Activated naive CD8-positive, alpha-beta T cell treated with anti-CD3 and anti-CD28 coated beads for 36 hours (primary cell): ENCODE results near the gene ANGPTL1. TPM values are rescaled to one million over a fixed set of nuclear protein-coding genes. Genes with fewer than 3 reads are reported as not detected.
A peak's percentile ranks its signal among the peaks of the same experiment; 100 is the strongest.
"Not testable (repeated sequence)": the region's sequence is repeated elsewhere in the genome, so short reads cannot be mapped to it uniquely, and the experiment has no call there.

Experiments used
- DNase-seq: peaks from one replicate; pipeline ENCODE4 v3.0.0; 2021
- H3K27ac Mint-ChIP-seq: one replicate; pipeline ENCODE4 v1.8.0; 2022; ENCODE audit warnings: mild to moderate bottlenecking, moderate library complexity, mixed read lengths
- H3K27me3 Mint-ChIP-seq: one replicate; pipeline ENCODE4 v1.8.0; 2022; ENCODE audit warnings: mild to moderate bottlenecking, mixed read lengths
- H3K36me3 Mint-ChIP-seq: one replicate; pipeline ENCODE4 v1.8.0; 2021; ENCODE audit warnings: mild to moderate bottlenecking, mixed read lengths
- H3K4me1 Mint-ChIP-seq: one replicate; pipeline ENCODE4 v1.8.0; 2021; ENCODE audit warnings: mixed read lengths
- H3K4me3 Mint-ChIP-seq: one replicate; pipeline ENCODE4 v1.8.0; 2022; ENCODE audit warnings: mild to moderate bottlenecking, moderate library complexity, mixed read lengths
- H3K9me3 Mint-ChIP-seq: one replicate; pipeline ENCODE4 v1.8.0; 2022; ENCODE audit warnings: mixed read lengths
- total RNA-seq, 2 experiments: library from RNA; stranded (reverse); gene quantifications; one replicate each; pipeline ENCODE4 v1.2.3, GENCODE V29; 2021

The ANGPTL1 gene
- total RNA-seq, 2 experiments from 2014 or later = not detected

DNA sequence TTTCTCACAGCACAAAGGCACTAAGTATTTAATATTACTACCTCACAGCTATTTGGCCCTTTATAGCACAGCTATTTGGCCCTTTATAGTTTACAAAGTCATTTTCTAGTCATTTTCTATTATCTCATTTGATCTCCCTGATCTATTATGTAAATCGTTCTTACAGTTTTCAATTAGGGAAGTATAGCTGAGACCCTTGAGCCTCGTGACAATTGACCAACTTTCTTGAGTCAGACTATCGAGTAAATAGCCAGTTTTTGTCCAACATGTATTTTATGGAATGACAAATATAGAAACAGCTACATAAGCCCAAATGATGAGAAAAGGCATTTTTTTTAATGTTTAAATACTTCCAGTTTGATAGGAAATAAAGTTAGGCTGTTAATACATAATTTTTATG, 7.0 kb upstream of the ANGPTL1 start:
- H3K4me1 Mint-ChIP-seq = no peaks in the 10 kb centered on the region
- no peaks in the 10 kb centered on the region for H3K36me3 Mint-ChIP-seq
- no peak overlapping the region for H3K4me3 Mint-ChIP-seq
- H3K27me3 Mint-ChIP-seq = no peaks in the 10 kb centered on the region
- no peaks in the 10 kb centered on the region for H3K9me3 Mint-ChIP-seq
- DNase-seq = no peak
- no peak overlapping the region for H3K27ac Mint-ChIP-seq

DNA sequence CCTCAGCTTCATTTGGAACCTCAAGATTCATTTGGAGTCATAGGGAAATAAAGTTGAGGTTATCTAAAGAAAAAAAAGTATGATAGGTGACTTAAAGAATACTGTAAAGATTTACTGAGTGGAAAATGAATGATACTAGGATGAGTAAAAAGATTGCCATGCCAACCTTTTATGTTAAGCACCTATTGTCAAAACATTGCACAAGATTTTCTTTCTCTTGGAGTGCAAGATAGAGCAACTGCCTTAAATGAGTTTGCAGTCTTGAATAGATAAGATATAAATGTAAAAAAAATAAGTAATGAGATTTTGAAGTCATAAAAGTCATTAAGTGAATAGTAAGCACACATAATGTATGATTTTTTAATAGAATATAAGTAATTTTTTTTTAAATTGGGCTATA, 5.1 kb upstream of the ANGPTL1 start:
- H3K36me3 Mint-ChIP-seq = no peaks in the 10 kb centered on the region
- H3K4me1 Mint-ChIP-seq = peaks cover 4% of the 10 kb centered on the region
- no peak for DNase-seq
- no peaks in the 10 kb centered on the region for H3K27me3 Mint-ChIP-seq
- H3K9me3 Mint-ChIP-seq = no peaks in the 10 kb centered on the region
- H3K27ac Mint-ChIP-seq = no peak overlapping the region
- H3K4me3 Mint-ChIP-seq = no peak overlapping the region

GRCh38 chr1:178874966-178875365, 4.1 kb upstream of the ANGPTL1 start:
- H3K36me3 Mint-ChIP-seq = no peaks in the 10 kb centered on the region
- peaks cover 4% of the 10 kb centered on the region for H3K4me1 Mint-ChIP-seq
- DNase-seq = no peak
- no peak overlapping the region for H3K4me3 Mint-ChIP-seq
- no peaks in the 10 kb centered on the region for H3K27me3 Mint-ChIP-seq
- no peak overlapping the region for H3K27ac Mint-ChIP-seq
- no peaks in the 10 kb centered on the region for H3K9me3 Mint-ChIP-seq

DNA sequence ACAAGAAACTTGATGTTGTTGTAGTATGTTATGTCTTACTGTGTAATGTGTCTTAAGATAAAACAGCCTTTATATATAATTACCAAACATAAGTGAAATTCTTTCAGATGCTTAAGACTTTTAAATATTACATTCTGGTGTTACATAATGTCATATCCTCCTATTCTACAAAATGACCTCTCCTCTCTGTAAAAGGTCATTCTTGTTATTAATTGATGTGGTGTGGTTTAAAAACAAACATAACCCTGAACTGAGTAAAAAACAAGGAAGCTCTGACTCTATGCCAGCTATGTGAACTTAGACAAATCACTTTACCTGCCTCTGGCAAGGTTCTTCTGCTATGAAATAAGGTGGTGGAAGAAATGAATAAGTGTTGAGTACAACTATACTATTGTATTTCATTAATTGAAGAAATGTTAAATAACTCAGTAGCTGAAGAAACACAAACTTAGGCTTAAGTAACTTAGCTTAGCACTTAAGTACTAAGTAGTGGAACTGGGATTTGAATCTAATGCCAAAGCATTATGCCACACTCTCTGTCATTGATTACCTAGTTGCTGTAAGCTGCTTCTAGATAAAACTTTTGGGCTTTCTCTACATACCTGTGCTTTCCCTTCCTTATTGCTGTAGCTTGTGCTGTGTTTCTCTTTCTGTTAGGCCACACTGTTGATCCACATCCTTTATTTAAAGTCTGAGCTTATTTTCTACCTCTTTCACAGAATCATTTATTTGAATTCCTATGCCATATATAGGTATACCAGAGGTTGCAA, 859 bp upstream of the ANGPTL1 start:
- no peak for DNase-seq
- Mint-ChIP-seq H3K36me3 (peaks cover 2% of the 10 kb centered on the region), H3K4me3 (no peak overlapping the region), H3K9me3 (no peaks in the 10 kb centered on the region), H3K27ac (no peak overlapping the region), H3K4me1 (peaks cover 7% of the 10 kb centered on the region), H3K27me3 (no peaks in the 10 kb centered on the region)

DNA sequence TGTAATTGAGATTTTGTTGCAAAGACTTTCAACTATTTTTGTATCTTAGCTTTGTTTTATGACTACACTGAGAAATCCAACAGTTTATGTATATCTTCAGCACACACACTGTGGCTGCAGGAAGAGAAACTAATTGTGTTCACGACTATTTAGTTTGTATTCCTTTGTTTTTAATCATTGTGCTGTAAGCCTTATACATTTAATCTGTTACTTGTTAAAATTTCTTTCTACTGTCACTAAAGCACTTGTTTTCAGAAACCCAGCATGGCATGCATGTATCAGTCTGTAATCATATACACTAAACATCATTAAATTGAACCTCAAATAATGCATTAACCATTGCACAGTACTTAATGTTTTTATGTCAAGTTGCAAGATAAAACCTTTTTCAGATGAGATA, 656 bp downstream of the ANGPTL1 start:
- H3K4me1 Mint-ChIP-seq = peaks cover 7% of the 10 kb centered on the region
- DNase-seq = no peak
- H3K27me3 Mint-ChIP-seq = no peaks in the 10 kb centered on the region
- no peak overlapping the region for H3K4me3 Mint-ChIP-seq
- H3K36me3 Mint-ChIP-seq = peaks cover 2% of the 10 kb centered on the region
- no peaks in the 10 kb centered on the region for H3K9me3 Mint-ChIP-seq
- H3K27ac Mint-ChIP-seq = no peak overlapping the region

GRCh38 chr1:178869119-178869697, 1.7 kb downstream of the ANGPTL1 start:
- H3K9me3 Mint-ChIP-seq = no peaks in the 10 kb centered on the region
- H3K36me3 Mint-ChIP-seq = peaks cover 2% of the 10 kb centered on the region
- DNase-seq = no peak
- no peak overlapping the region for H3K27ac Mint-ChIP-seq
- H3K4me3 Mint-ChIP-seq = no peak overlapping the region
- no peaks in the 10 kb centered on the region for H3K27me3 Mint-ChIP-seq
- peaks cover 10% of the 10 kb centered on the region for H3K4me1 Mint-ChIP-seq

GRCh38 chr1:178868706-178869105, 2.2 kb downstream of the ANGPTL1 start:
- peaks cover 10% of the 10 kb centered on the region for H3K4me1 Mint-ChIP-seq
- H3K27me3 Mint-ChIP-seq = no peaks in the 10 kb centered on the region
- H3K36me3 Mint-ChIP-seq = peaks cover 2% of the 10 kb centered on the region
- H3K4me3 Mint-ChIP-seq = no peak overlapping the region
- no peak overlapping the region for H3K27ac Mint-ChIP-seq
- no peak for DNase-seq
- no peaks in the 10 kb centered on the region for H3K9me3 Mint-ChIP-seq

- no peak overlapping the region for H3K4me3 Mint-ChIP-seq
- H3K9me3 Mint-ChIP-seq = no peaks in the 10 kb centered on the region
- H3K27ac Mint-ChIP-seq = peak overlapping the region; percentile 30
- H3K36me3 Mint-ChIP-seq = peaks cover 2% of the 10 kb centered on the region
- H3K27me3 Mint-ChIP-seq = no peaks in the 10 kb centered on the region
- peaks cover 8% of the 10 kb centered on the region for H3K4me1 Mint-ChIP-seq
- DNase-seq = no peak
Observed at GRCh38 chr1:178867670-178868069, 3.2 kb downstream of the ANGPTL1 start.

DNA sequence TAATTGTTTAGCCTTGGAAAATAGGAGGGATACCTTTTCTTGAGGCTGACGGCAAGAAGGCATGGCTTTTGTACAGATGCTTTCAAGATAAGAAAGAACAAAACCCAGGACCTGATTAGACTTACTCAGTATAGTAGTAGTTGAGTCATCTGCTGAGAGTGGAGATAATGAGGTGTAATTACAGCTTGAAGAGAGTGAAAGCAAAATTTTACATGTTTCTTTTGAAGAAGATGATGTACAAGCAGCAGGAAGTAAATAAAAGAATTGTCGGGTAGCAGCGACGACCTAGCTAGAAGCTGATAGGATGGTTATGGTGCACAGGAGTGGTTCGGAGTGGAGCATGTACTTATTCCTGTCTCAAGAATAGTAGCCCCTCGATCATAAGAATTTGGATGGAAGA, 6.6 kb downstream of the ANGPTL1 start:
- peaks cover 2% of the 10 kb centered on the region for H3K36me3 Mint-ChIP-seq
- H3K9me3 Mint-ChIP-seq = no peaks in the 10 kb centered on the region
- H3K27ac Mint-ChIP-seq = no peak overlapping the region
- peaks cover 6% of the 10 kb centered on the region for H3K4me1 Mint-ChIP-seq
- H3K4me3 Mint-ChIP-seq = no peak overlapping the region
- H3K27me3 Mint-ChIP-seq = no peaks in the 10 kb centered on the region
- no peak for DNase-seq

GRCh38 chr1:178862864-178863263, 8.0 kb downstream of the ANGPTL1 start:
- H3K4me3 Mint-ChIP-seq = no peak overlapping the region
- H3K4me1 Mint-ChIP-seq = peaks cover 6% of the 10 kb centered on the region
- H3K36me3 Mint-ChIP-seq = peaks cover 2% of the 10 kb centered on the region
- H3K9me3 Mint-ChIP-seq = no peaks in the 10 kb centered on the region
- no peak overlapping the region for H3K27ac Mint-ChIP-seq
- H3K27me3 Mint-ChIP-seq = no peaks in the 10 kb centered on the region
- DNase-seq = no peak

- no peak overlapping the region for H3K27ac Mint-ChIP-seq
- H3K4me3 Mint-ChIP-seq = no peak overlapping the region
- no peaks in the 10 kb centered on the region for H3K36me3 Mint-ChIP-seq
- no peaks in the 10 kb centered on the region for H3K9me3 Mint-ChIP-seq
- no peaks in the 10 kb centered on the region for H3K27me3 Mint-ChIP-seq
- H3K4me1 Mint-ChIP-seq = peaks cover 3% of the 10 kb centered on the region
- DNase-seq = no peak
Observed at GRCh38 chr1:178862416-178862815, 8.5 kb downstream of the ANGPTL1 start.

GRCh38 chr1:178857126-178857525, 13.8 kb downstream of the ANGPTL1 start:
- no peaks in the 10 kb centered on the region for H3K27me3 Mint-ChIP-seq
- no peak for DNase-seq
- H3K27ac Mint-ChIP-seq = no peak overlapping the region
- no peaks in the 10 kb centered on the region for H3K4me1 Mint-ChIP-seq
- no peaks in the 10 kb centered on the region for H3K9me3 Mint-ChIP-seq
- H3K4me3 Mint-ChIP-seq = no peak overlapping the region
- no peaks in the 10 kb centered on the region for H3K36me3 Mint-ChIP-seq

DNA sequence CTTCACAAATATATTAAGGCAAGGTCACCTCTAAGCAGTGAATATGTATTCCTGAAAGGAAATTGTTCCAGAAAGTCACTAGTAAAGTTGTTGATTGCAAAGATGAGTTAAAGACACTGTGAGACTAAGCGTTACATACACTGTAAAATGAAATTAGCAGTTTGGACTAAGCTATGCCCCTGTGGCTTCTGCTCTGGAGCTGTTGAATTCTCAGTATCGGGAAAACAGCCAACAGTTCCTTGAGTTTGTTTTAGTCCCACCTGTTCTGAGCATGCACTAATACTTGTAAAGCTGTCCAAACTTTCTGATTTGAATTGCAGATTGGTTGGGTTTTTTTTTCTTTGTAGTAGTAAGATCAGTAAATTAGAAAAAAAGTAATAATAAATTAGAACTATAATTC, 21.0 kb downstream of the ANGPTL1 start:
- Mint-ChIP-seq H3K36me3 (no peaks in the 10 kb centered on the region), H3K4me1 (no peaks in the 10 kb centered on the region), H3K27ac (no peak overlapping the region), H3K9me3 (no peaks in the 10 kb centered on the region), H3K4me3 (no peak overlapping the region), H3K27me3 (no peaks in the 10 kb centered on the region)
- DNase-seq = no peak

DNA sequence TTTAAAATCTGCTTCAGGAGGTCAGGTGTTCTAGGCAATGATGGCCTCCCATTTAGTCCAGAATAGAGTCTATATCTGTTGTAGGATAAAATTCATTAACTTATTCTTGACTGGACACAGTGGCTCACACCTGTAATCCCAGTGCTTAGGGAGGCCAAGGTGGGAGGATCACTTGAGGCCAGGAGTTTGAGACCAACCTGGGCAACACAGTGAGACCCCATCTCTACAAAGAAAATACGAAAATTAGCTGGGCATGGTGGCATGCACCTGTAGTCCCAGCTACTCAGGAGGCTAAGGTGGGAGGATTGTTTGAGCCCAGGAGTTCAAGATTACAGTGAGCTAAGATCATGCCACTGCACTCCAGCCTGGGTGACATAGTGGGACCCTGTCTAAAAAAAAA, 23.0 kb downstream of the ANGPTL1 start:
- not testable (repeated sequence) for DNase-seq, H3K27ac Mint-ChIP-seq, H3K36me3 Mint-ChIP-seq, H3K9me3 Mint-ChIP-seq, H3K27me3 Mint-ChIP-seq, H3K4me1 Mint-ChIP-seq, H3K4me3 Mint-ChIP-seq

GRCh38 chr1:178847396-178847849, 23.5 kb downstream of the ANGPTL1 start:
- Mint-ChIP-seq H3K9me3 (no peaks in the 10 kb centered on the region), H3K36me3 (no peaks in the 10 kb centered on the region), H3K27ac (no peak overlapping the region), H3K4me1 (no peaks in the 10 kb centered on the region), H3K4me3 (no peak overlapping the region), H3K27me3 (no peaks in the 10 kb centered on the region)
- no peak for DNase-seq

- Mint-ChIP-seq H3K27me3 (no peaks in the 10 kb centered on the region), H3K36me3 (no peaks in the 10 kb centered on the region), H3K4me1 (no peaks in the 10 kb centered on the region), H3K27ac (no peak overlapping the region), H3K4me3 (no peak overlapping the region), H3K9me3 (no peaks in the 10 kb centered on the region)
- no peak for DNase-seq
Observed at GRCh38 chr1:178846306-178846705, 24.6 kb downstream of the ANGPTL1 start.
